Astrocyte (in vitro differentiated cells and primary cell): ENCODE results near the gene ZNF211. TPM values are rescaled to one million over a fixed set of nuclear protein-coding genes. Genes with fewer than 3 reads are reported as not detected.

Experiments
- DNase-seq: peaks from one replicate; pipeline ENCODE4 v3.0.0-alpha.2; 2010; ENCODE audit warnings: low read depth
- FAIRE-seq: peaks from 2 replicates; lab custom pipeline; 2011; peaks lifted over from hg19 to GRCh38; lab: Jason Lieb, UNC
- H2AFZ ChIP-seq: 2 replicates; pipeline ENCODE4 v1.6.0; 2012; ENCODE audit warnings: low read depth, low read length, inconsistent platforms
- H3K27ac ChIP-seq: 2 replicates; pipeline ENCODE4 v1.5.1; 2011; ENCODE audit warnings: low read depth, low read length, inconsistent platforms
- H3K27me3 ChIP-seq: 2 replicates; pipeline ENCODE4 v1.6.0; 2011; ENCODE audit warnings: low read length, inconsistent platforms; ENCODE audit not compliant: insufficient read depth
- H3K36me3 ChIP-seq: 2 replicates; pipeline ENCODE4 v1.5.1; 2011; ENCODE audit warnings: low read length, inconsistent platforms; ENCODE audit not compliant: insufficient read depth
- H3K4me1 ChIP-seq: 2 replicates; pipeline ENCODE4 v1.5.1; 2011; ENCODE audit warnings: low read length, inconsistent platforms; ENCODE audit not compliant: insufficient read depth
- H3K4me2 ChIP-seq: 2 replicates; pipeline ENCODE4 v1.6.0; 2012; ENCODE audit warnings: low read length, inconsistent platforms
- H3K4me3 ChIP-seq: 2 replicates; pipeline ENCODE4 v1.5.1; 2011; ENCODE audit warnings: low read depth, mild to moderate bottlenecking, low read length, inconsistent platforms; ENCODE audit not compliant: insufficient read depth
- H3K79me2 ChIP-seq: 2 replicates; pipeline ENCODE4 v1.6.0; 2012; ENCODE audit warnings: mild to moderate bottlenecking, low read length, inconsistent platforms; ENCODE audit not compliant: insufficient read depth
- H3K9ac ChIP-seq: 2 replicates; pipeline ENCODE4 v1.6.0; 2012; ENCODE audit warnings: mild to moderate bottlenecking, low read length, inconsistent platforms
- H3K9me3 ChIP-seq: 2 replicates; pipeline ENCODE4 v1.5.1; 2012; ENCODE audit warnings: low read depth, mild to moderate bottlenecking, low read length, inconsistent platforms; ENCODE audit not compliant: insufficient read depth
- H4K20me1 ChIP-seq: 2 replicates; pipeline ENCODE4 v1.6.0; 2012; ENCODE audit warnings: low read length, inconsistent platforms; ENCODE audit not compliant: insufficient read depth
- H3K27ac Mint-ChIP-seq: one replicate; pipeline ENCODE4 v1.8.0; 2021; ENCODE audit warnings: mild to moderate bottlenecking, mixed read lengths; ENCODE audit not compliant: unreplicated experiment
- H3K27me3 Mint-ChIP-seq: one replicate; pipeline ENCODE4 v1.8.0; 2021; ENCODE audit warnings: low read depth, mixed read lengths; ENCODE audit not compliant: unreplicated experiment
- H3K36me3 Mint-ChIP-seq: one replicate; pipeline ENCODE4 v1.8.0; 2021; ENCODE audit warnings: low read depth, mixed read lengths; ENCODE audit not compliant: unreplicated experiment
- H3K4me1 Mint-ChIP-seq: one replicate; pipeline ENCODE4 v1.8.0; 2021; ENCODE audit warnings: low read depth, mixed read lengths; ENCODE audit not compliant: unreplicated experiment
- H3K4me3 Mint-ChIP-seq: one replicate; pipeline ENCODE4 v1.8.0; 2021; ENCODE audit warnings: mild to moderate bottlenecking, moderate library complexity, mixed read lengths; ENCODE audit not compliant: unreplicated experiment
- H3K9me3 Mint-ChIP-seq: one replicate; pipeline ENCODE4 v1.8.0; 2021; ENCODE audit warnings: mild to moderate bottlenecking, mixed read lengths; ENCODE audit not compliant: unreplicated experiment
- EZH2 ChIP-seq: IDR thresholded peaks from 2 replicates; pipeline ENCODE4 v1.6.1; 2012; ENCODE audit warnings: mild to moderate bottlenecking, low read length, inconsistent platforms; ENCODE audit not compliant: insufficient read depth
- total RNA-seq: library from RNA; stranded (reverse); gene quantifications from 2 replicates; pipeline ENCODE4 v1.2.1, GENCODE V29; 2021
- TF ChIP-seq, protein P1 (sequence below): IDR thresholded peaks from 2 replicates; pipeline ENCODE4 v1.5.1; 2011; ENCODE audit warnings: low read depth, mild to moderate bottlenecking, inconsistent platforms, low read length, moderate library complexity; ENCODE audit not compliant: insufficient read depth

ZNF211 gene
- total RNA-seq, 1 donor from 2014 or later = 21.9 TPM

DNA sequence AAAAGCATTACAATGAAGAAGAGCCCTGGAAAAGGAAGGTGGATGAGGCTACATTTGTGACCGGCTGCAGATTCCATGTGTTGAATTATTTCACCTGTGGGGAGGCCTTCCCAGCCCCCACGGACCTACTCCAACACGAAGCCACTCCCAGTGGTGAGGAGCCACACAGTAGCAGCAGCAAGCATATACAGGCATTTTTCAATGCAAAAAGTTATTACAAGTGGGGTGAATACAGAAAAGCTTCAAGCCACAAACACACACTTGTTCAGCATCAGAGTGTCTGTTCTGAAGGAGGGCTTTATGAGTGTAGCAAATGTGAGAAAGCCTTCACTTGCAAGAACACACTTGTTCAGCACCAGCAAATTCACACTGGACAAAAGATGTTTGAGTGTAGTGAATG, 53.8 kb downstream of the ZNF211 start:
- H3K79me2 ChIP-seq = peaks cover 81% of the 10 kb centered on the region
- H3K9ac ChIP-seq = no peak overlapping the region
- H2AFZ ChIP-seq = no peak overlapping the region
- no peaks in the 10 kb centered on the region for H3K27me3 ChIP-seq
- no peaks in the 10 kb centered on the region for H3K27me3 Mint-ChIP-seq
- peaks cover 13% of the 10 kb centered on the region for H3K4me1 Mint-ChIP-seq
- DNase-seq (no peak), FAIRE-seq (no peak)
- H3K9me3 ChIP-seq = peaks cover 64% of the 10 kb centered on the region
- no peak overlapping the region for H3K27ac ChIP-seq
- H3K9me3 Mint-ChIP-seq = peaks cover 43% of the 10 kb centered on the region
- no peak overlapping the region for H3K27ac Mint-ChIP-seq
- H3K4me2 ChIP-seq = no peak overlapping the region
- H3K4me3 Mint-ChIP-seq = no peak overlapping the region
- peaks cover 7% of the 10 kb centered on the region for H4K20me1 ChIP-seq
- H3K4me1 ChIP-seq = no peaks in the 10 kb centered on the region
- H3K36me3 Mint-ChIP-seq = peaks cover 68% of the 10 kb centered on the region
- no peak overlapping the region for H3K4me3 ChIP-seq
- H3K36me3 ChIP-seq = peaks cover 27% of the 10 kb centered on the region
- TF ChIP-seq EZH2 = no peak
- TF ChIP-seq, protein P1, sequence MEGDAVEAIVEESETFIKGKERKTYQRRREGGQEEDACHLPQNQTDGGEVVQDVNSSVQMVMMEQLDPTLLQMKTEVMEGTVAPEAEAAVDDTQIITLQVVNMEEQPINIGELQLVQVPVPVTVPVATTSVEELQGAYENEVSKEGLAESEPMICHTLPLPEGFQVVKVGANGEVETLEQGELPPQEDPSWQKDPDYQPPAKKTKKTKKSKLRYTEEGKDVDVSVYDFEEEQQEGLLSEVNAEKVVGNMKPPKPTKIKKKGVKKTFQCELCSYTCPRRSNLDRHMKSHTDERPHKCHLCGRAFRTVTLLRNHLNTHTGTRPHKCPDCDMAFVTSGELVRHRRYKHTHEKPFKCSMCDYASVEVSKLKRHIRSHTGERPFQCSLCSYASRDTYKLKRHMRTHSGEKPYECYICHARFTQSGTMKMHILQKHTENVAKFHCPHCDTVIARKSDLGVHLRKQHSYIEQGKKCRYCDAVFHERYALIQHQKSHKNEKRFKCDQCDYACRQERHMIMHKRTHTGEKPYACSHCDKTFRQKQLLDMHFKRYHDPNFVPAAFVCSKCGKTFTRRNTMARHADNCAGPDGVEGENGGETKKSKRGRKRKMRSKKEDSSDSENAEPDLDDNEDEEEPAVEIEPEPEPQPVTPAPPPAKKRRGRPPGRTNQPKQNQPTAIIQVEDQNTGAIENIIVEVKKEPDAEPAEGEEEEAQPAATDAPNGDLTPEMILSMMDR = no peak

DNA sequence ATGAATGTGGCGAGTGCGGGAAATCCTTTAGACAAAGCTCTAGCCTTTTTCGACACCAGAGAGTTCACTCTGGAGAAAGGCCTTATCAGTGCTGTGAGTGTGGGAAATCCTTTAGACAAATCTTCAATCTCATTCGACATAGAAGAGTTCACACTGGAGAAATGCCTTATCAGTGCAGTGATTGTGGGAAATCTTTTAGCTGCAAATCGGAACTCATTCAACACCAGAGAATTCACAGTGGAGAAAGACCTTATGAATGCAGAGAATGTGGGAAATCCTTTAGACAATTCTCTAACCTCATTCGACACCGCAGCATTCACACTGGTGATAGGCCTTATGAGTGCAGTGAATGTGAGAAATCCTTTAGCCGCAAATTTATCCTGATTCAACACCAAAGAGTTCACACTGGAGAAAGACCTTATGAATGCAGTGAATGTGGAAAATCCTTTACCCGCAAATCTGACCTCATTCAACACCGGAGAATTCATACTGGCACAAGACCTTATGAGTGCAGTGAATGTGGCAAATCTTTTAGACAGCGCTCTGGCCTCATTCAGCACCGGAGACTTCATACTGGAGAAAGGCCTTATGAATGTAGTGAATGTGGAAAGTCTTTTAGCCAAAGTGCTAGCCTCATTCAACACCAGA, 54.5 kb downstream of the ZNF211 start:
- no peak overlapping the region for H2AFZ ChIP-seq
- Mint-ChIP-seq H3K27me3 (no peaks in the 10 kb centered on the region), H3K9me3 (peaks cover 43% of the 10 kb centered on the region), H3K4me3 (no peak overlapping the region), H3K36me3 (peaks cover 68% of the 10 kb centered on the region), H3K4me1 (peaks cover 13% of the 10 kb centered on the region), H3K27ac (no peak overlapping the region)
- H3K4me3 ChIP-seq = no peak overlapping the region
- TF ChIP-seq EZH2 = no peak
- TF ChIP-seq, protein P1 = no peak
- H3K9ac ChIP-seq = no peak overlapping the region
- no peaks in the 10 kb centered on the region for H3K27me3 ChIP-seq
- no peak for FAIRE-seq
- no peak for DNase-seq
- H3K36me3 ChIP-seq = peaks cover 27% of the 10 kb centered on the region
- peaks cover 6% of the 10 kb centered on the region for H4K20me1 ChIP-seq
- H3K27ac ChIP-seq = no peak overlapping the region
- H3K4me2 ChIP-seq = no peak overlapping the region
- no peaks in the 10 kb centered on the region for H3K4me1 ChIP-seq
- H3K9me3 ChIP-seq = peaks cover 64% of the 10 kb centered on the region
- peaks cover 79% of the 10 kb centered on the region for H3K79me2 ChIP-seq
